Astrocyte of the spinal cord (primary cell): Measurements from ENCODE around the gene CSPG4.

Source experiments
- DNase-seq: peaks from one replicate; pipeline ENCODE4 v3.0.0; 2011; ENCODE audit warnings: low read depth, low spot score
- H3K4me3 ChIP-seq: 2 replicates; pipeline ENCODE4 v1.5.1; 2011; ENCODE audit warnings: low read depth, mild to moderate bottlenecking, low read length, moderate library complexity
- in situ Hi-C: cut with HindIII; loops from 2 replicates; pipeline ENCODE4 v1.10.0; 2017; ENCODE audit warnings: low sequenced_read_pairs
- TF ChIP-seq, protein P1 (sequence below): IDR thresholded peaks from 2 replicates; pipeline ENCODE4 v1.5.1; 2012; ENCODE audit warnings: low read depth, mild to moderate bottlenecking, low read length, inconsistent platforms

CSPG4 gene

DNA sequence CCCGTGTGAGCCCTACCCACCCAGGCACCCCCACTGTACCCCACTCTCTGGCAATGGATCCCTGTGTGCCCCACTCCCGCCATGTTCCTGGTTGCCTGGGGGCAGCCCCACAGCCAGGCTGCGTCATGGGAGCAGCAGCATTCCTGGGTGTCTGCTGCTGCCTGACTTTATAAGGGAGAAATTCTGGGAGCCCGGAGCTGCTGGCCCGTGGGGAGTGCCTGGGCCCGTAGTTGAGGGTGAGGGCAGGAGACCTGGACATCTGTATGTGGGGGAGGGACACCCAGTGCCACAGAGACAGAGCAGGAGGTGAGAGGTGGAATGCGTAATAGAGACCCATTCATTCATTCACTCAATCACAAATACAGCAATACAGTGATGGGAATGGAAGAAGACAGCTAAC is 15.1 kb downstream of the CSPG4 start:
- H3K4me3 ChIP-seq: no peak overlapping the region
- in situ Hi-C loops: no loop called here
- TF ChIP-seq, protein P1, sequence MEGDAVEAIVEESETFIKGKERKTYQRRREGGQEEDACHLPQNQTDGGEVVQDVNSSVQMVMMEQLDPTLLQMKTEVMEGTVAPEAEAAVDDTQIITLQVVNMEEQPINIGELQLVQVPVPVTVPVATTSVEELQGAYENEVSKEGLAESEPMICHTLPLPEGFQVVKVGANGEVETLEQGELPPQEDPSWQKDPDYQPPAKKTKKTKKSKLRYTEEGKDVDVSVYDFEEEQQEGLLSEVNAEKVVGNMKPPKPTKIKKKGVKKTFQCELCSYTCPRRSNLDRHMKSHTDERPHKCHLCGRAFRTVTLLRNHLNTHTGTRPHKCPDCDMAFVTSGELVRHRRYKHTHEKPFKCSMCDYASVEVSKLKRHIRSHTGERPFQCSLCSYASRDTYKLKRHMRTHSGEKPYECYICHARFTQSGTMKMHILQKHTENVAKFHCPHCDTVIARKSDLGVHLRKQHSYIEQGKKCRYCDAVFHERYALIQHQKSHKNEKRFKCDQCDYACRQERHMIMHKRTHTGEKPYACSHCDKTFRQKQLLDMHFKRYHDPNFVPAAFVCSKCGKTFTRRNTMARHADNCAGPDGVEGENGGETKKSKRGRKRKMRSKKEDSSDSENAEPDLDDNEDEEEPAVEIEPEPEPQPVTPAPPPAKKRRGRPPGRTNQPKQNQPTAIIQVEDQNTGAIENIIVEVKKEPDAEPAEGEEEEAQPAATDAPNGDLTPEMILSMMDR: no peak
- no peak for DNase-seq

DNA sequence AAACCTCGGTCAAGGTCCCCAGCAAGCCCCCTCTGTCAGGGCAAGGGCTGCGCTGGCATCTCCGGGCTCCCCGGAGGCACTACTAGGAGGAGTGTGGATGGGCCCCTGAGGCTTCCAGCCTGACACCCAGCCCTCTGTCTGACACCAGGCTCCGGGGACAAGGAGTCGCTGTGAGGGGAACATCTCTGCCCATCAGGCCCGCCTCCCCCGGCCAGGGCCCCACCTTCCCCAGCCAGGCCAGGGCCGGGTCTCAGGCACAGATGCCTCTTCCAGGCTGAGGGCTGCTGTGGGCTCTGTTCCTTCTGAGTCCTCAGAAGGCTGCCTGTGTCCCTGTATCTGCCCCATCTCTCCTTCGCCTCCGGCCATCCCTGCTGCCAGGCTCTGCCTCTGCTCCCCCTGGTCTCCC is 15.8 kb downstream of the CSPG4 start:
- DNase-seq: no peak
- no peak overlapping the region for H3K4me3 ChIP-seq
- in situ Hi-C loops: no loop called here
- TF ChIP-seq, protein P1: no peak

DNA sequence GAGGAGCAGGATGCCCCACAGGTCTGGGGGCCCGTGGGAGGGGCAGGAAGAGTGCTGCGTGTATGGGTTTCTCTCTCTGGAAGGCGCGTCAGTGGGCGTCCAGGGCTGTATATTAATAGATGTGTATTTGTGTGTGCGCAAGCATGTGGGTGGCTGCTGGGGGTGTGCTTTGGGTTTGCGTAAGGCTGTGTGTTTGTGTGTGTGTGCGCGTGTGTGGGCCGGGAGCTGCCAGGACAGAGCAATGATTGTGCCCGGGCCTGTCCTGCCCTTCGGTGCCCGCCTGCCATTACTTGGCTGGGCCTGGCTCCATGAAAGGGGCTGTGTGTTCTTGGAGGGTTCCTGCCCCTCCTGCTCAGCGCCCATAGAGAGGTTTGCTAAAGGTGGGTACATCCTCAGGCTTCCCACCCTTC is 16.3 kb downstream of the CSPG4 start:
- in situ Hi-C loops: no loop called here
- TF ChIP-seq, protein P1: no peak
- DNase-seq: no peak
- H3K4me3 ChIP-seq: no peak overlapping the region

DNA sequence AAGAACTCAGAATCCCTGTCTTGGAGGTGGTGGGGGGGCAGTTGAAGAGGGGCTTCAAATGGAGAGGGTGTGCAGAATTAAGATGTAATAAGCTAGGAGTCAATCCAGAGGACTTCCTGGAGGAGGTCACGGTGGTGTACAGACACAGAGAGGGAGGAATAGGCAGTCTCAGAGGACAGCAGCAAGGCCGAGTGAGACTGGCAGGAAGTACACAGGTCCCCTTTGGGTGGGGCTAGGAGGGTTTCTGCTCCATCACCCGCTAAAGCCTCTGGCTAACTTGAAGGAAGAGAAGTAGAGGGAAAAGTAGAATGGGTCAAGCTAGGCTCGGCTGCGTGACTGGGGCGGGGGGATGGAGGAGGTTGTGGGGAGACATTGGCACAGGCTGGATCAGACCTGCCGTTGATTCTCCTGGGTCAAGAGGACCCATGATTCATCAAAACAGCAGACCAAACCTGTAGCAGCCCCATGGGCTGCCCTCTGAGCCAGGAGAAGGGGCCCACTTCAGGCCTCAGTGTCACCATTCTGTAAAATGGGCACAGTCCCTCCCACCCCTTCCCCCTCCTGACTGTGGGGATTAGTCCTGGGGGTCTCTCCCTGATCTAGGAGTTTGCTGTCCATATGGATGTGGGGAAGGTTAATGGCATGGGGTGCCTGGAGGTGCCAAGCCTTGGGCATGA is 16.9 kb downstream of the CSPG4 start:
- in situ Hi-C loops: no loop called here
- no peak overlapping the region for H3K4me3 ChIP-seq
- no peak for DNase-seq
- TF ChIP-seq, protein P1: no peak

DNA sequence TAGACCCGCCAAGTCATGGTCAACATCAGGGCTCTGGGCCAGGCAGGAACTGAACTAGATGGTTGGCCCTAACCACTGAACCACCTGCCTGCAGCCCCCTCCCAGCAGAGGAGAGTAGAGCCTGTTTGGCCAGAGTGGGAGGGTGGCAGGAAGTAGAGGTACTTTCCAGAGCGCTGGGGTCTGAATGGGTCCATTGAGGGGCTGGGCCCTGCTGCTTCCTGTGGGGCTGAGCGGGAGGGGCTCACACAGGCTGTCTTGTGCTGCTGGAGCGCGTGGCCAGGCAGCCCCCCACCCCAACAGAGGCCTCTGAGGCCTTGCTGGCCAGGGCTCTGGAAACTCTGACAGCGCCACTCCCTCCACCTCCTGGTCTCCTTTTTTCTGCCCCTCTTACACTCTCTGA is 17.4 kb downstream of the CSPG4 start:
- TF ChIP-seq, protein P1: no peak
- in situ Hi-C loops: no loop called here
- H3K4me3 ChIP-seq: no peak overlapping the region
- DNase-seq: no peak

DNA sequence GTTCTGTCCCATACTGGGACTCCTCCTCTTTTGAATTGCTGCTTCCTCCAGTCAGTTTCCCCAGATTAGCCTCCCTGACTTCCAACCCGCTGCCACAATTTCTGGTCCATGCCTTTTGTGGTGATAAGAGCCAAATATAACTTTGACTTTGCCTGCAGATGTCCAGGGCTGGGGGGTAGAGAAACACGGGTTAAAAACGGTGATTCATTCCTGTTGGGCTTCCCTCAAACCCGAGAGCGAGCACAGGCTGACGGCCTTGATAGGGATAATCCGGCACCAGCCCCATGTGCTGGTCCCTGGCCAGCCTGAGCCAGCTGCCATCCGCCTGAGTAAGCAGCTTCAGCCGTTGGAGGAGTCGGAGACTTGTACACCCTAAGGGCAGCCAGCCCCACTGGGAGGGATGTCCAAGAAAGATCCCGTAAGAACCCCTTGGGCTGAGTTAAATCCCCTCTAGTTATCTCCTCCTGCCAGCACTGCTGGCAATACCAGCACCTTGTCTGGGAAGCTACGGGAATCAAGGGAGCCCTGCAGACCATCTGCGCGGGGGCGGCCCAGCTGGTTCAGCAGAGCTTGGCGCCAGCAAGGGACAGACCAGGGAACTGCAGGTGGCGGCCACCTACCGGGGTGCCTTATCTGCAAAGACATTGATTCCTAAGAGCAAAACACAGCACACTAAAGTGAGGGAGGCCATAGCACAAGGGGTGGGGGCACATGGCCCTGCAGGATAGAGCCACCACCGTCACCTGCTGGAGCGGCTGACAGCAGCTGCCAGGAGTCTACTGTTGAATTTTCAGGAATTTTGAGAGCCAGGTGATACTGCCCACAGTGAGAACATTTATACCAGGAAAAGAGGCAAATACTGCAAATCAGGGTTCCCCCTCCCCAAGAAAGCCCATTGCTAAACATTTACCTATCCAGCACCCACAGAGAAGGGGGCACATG is 18.1 kb downstream of the CSPG4 start:
- peak; percentile 98 for DNase-seq
- in situ Hi-C loops: no loop called here
- no peak overlapping the region for H3K4me3 ChIP-seq
- TF ChIP-seq, protein P1: peak; percentile 52
